Nephron (organoid): ENCODE data around the gene THTPA.

Experiments
- H3K27ac Mint-ChIP-seq, 3 experiments: 2 replicates each; pipeline ENCODE4 v1.8.0; 2020; ENCODE audit warnings: mixed read lengths in 3 of 3, mild to moderate bottlenecking in 2 of 3, moderate library complexity in 1 of 3
- H3K27me3 Mint-ChIP-seq: 2 replicates; pipeline ENCODE4 v1.8.0; 2021; ENCODE audit warnings: low read depth, mild to moderate bottlenecking, moderate library complexity, mixed read lengths
- H3K36me3 Mint-ChIP-seq: 2 replicates; pipeline ENCODE4 v1.8.0; 2020; ENCODE audit warnings: low read depth, mixed read lengths
- H3K4me1 Mint-ChIP-seq: 2 replicates; pipeline ENCODE4 v1.8.0; 2020; ENCODE audit warnings: mixed read lengths
- H3K4me3 Mint-ChIP-seq, 3 experiments: 2 replicates each; pipeline ENCODE4 v1.8.0; 2020; ENCODE audit warnings: mild to moderate bottlenecking in 3 of 3, mixed read lengths in 3 of 3, moderate library complexity in 2 of 3
- H3K9me3 Mint-ChIP-seq: 2 replicates; pipeline ENCODE4 v1.8.0; 2020; ENCODE audit warnings: mixed read lengths
- TF ChIP-seq, protein P1 (sequence below), 3 experiments: fragments of 200-600 bp; sonication (generic); IDR thresholded peaks; one replicate each; pipeline ENCODE4 v1.5.0; 2021; ENCODE audit warnings: antibody characterized with exemption in 3 of 3; ENCODE audit not compliant: unreplicated experiment in 3 of 3

The THTPA gene

DNA sequence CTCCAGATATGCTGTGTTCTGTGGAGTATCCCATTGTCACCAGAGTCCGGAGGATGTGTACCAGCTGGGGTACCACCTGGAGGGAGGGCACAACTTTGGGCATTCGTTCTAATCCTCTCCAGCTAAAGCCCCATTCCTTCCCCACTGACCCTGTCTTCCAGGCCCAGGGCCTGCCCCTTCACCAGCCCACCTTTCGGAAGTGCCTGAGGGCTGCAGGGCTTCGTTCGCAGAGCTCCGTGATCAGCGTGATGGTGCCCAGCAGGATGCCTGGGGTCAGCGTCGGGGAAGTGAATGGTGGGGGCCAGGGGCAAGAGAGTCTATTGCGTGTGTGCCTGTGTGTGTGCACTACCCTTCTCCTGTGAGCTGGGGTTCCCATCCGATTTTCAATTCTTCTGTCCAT is 9.6 kb downstream of the THTPA start:
- peaks cover 21% of the 10 kb centered on the region for H3K36me3 Mint-ChIP-seq
- H3K9me3 Mint-ChIP-seq: no peaks in the 10 kb centered on the region
- peak overlapping the region; percentile 41 to 99 (median 99) for H3K4me3 Mint-ChIP-seq
- TF ChIP-seq, protein P1, sequence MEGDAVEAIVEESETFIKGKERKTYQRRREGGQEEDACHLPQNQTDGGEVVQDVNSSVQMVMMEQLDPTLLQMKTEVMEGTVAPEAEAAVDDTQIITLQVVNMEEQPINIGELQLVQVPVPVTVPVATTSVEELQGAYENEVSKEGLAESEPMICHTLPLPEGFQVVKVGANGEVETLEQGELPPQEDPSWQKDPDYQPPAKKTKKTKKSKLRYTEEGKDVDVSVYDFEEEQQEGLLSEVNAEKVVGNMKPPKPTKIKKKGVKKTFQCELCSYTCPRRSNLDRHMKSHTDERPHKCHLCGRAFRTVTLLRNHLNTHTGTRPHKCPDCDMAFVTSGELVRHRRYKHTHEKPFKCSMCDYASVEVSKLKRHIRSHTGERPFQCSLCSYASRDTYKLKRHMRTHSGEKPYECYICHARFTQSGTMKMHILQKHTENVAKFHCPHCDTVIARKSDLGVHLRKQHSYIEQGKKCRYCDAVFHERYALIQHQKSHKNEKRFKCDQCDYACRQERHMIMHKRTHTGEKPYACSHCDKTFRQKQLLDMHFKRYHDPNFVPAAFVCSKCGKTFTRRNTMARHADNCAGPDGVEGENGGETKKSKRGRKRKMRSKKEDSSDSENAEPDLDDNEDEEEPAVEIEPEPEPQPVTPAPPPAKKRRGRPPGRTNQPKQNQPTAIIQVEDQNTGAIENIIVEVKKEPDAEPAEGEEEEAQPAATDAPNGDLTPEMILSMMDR (IDR thresholded peaks at IDR 0.05; ENCODE audit: unreplicated experiment in 3 of 3): no peak
- H3K27ac Mint-ChIP-seq: no peak overlapping the region
- peaks cover 29% of the 10 kb centered on the region for H3K4me1 Mint-ChIP-seq
- H3K27me3 Mint-ChIP-seq: peaks cover 3% of the 10 kb centered on the region

DNA sequence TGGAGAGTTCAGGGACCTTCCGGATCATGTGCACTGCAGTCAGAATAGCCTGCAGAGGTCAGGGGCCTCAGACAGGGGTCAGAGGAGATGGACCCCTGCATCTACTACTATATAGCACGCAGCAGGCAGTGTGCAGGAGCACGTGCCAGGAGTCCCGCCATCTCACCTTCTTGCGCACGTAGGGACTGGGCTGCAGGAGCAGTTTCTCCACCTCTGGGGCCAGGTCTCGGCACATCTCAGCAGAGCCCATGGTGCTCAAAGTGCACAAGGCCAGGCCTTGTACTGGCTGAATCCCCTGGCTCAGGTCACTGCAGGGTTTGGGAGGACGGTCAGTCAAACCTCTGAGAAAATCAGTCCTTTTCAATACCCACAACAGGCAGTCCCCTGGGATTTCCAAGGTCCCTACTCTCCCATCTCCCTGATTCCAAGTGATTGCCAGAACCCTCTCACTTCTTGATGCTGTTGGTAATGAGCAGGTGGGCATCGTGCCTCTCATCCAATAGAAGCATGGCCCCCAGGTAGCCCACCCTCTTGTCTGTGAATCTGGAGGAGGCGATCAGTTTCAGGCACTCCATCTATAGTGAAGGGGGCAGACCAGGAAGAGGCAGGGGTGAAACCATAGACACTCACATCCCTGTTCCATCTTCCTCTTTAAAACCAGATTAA is 10.2 kb downstream of the THTPA start:
- H3K4me1 Mint-ChIP-seq: peaks cover 29% of the 10 kb centered on the region
- H3K9me3 Mint-ChIP-seq: no peaks in the 10 kb centered on the region
- H3K27me3 Mint-ChIP-seq: peaks cover 3% of the 10 kb centered on the region
- TF ChIP-seq, protein P1 (IDR thresholded peaks at IDR 0.05; ENCODE audit: unreplicated experiment in 3 of 3): no peak
- H3K36me3 Mint-ChIP-seq: peaks cover 17% of the 10 kb centered on the region
- peak overlapping the region; percentile 95 to 99 (median 99) for H3K4me3 Mint-ChIP-seq
- H3K27ac Mint-ChIP-seq: peak overlapping the region; percentile 86 to 98 (median 94)

DNA sequence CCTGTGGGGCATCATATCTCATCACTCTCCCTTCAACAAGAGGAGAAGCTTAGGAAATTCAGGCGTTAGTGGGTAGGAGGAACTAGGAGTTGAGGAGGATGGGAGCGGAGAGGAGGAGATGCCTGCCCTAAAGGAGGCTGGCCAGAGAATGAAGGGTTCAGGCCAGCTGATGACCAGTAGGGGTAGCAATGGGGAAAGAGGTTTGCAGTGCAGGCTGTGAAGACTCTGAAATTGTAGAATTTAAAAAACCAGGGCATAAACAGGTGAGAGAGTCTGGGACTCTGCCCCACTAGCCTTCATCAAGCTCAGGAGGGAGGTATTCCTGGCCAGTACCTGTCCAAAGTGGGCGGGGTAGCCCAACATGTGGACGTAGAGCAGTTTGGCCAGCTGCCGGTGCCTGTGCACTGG is 10.7 kb downstream of the THTPA start:
- H3K36me3 Mint-ChIP-seq: peaks cover 13% of the 10 kb centered on the region
- peaks cover 4% of the 10 kb centered on the region for H3K27me3 Mint-ChIP-seq
- H3K4me1 Mint-ChIP-seq: peaks cover 30% of the 10 kb centered on the region
- peak overlapping the region; percentile 95 to 99 (median 99) for H3K4me3 Mint-ChIP-seq
- TF ChIP-seq, protein P1 (IDR thresholded peaks at IDR 0.05; ENCODE audit: unreplicated experiment in 3 of 3): peak in 1 of 3 experiments; percentile 17
- no peaks in the 10 kb centered on the region for H3K9me3 Mint-ChIP-seq
- peak overlapping the region; percentile 86 to 98 (median 94) for H3K27ac Mint-ChIP-seq

DNA sequence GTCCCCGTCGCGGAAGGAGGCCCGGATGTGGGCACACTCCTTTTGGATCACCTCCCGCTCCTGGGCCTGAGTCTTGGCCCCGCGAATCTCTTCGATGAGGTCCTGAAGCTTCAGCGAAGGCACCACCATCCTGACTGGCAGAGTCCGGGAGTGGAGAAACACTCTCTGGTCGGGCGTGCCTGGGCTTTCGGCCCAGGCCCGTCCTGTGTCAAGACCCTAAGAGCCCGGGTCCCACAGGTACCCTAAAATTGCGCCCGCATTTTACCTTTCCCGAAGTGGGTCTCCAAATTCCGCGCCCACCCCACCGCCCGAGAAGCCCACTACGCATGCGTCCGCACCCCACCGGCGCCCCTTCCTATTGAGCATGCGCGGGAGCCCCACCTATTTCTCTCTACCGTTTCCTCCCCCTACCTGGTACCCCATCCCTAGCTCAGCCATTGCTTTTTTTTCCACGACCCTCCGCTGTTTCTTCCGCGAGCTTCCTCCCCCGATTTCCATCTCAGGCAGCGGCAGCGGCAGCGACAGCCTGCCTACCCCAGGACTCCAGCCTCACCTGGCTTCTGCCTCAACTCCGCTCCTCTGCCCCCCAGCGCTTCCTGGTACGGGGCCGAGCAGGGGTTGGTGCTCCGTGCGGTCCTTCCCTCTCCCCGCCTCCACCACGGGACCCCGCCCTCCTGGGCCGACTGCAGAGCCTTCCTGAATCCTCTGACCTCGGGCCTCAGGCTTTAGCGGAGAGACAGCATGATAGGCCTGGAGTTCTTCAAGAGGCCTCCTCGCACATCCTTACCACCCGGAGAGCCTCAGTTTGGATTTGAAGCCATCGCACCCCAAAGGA is 11.3 kb downstream of the THTPA start, which contains the start of gene AP1G2:
AP1G2 (minus strand) TSS at position 606 of the 835 bp plus-strand sequence; CDS start at position 129, 477 bp downstream.
- TF ChIP-seq, protein P1 (IDR thresholded peaks at IDR 0.05; ENCODE audit: unreplicated experiment in 3 of 3): no peak
- Mint-ChIP-seq H3K4me3 (peak within 1 kb of the TSS; percentile 95 to 99 (median 99)), H3K36me3 (peaks cover 12% of the 10 kb centered on the region), H3K4me1 (peaks cover 36% of the 10 kb centered on the region), H3K27me3 (peaks cover 10% of the 10 kb centered on the region), H3K27ac (peak within 1 kb of the TSS; percentile 86 to 98 (median 94)), H3K9me3 (no peaks in the 10 kb centered on the region)

DNA sequence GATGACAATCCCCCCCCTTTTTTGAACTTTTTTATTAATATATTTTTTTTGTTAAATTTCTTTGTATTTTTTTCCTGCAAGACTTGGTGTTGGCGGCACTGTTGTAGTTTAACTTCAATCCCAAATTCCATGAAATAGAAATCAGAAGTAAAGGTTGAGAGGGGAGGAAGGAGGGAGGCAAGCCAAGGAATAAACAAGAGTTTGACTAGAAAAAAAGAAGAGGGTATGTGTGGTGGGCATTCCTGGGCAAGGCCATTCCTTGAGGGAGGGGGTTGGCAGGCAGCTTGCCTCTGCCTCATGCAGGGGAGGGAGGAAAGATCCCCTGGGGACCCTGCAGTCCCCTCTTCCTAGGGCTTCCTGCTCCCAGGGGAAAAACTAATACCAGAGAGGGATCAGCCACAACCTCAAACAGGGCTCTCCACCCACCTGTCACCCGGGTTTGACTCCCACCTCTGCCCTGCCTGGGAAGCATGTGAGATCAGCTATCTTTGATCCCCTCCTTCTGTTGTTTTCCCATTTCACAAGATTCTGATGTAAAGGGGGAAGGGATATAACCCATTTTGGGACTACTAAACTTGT is 12.0 kb downstream of the THTPA start:
- TF ChIP-seq, protein P1 (IDR thresholded peaks at IDR 0.05; ENCODE audit: unreplicated experiment in 3 of 3): no peak
- no peaks in the 10 kb centered on the region for H3K9me3 Mint-ChIP-seq
- peaks cover 15% of the 10 kb centered on the region for H3K27me3 Mint-ChIP-seq
- peaks cover 14% of the 10 kb centered on the region for H3K36me3 Mint-ChIP-seq
- peak overlapping the region; percentile 95 to 99 (median 99) for H3K4me3 Mint-ChIP-seq
- H3K4me1 Mint-ChIP-seq: peaks cover 40% of the 10 kb centered on the region
- H3K27ac Mint-ChIP-seq: peak overlapping the region; percentile 86 to 98 (median 94)
